T-cell (primary cell): ENCODE data around the gene NFKBIE. TPM values are rescaled to one million over a fixed set of nuclear protein-coding genes. Genes with fewer than 3 reads are reported as not detected.

Source experiments
- ATAC-seq, 4 experiments: fragments of 200-7000 bp in 3 of 4; fragments of 150-1000 bp in 1 of 4; cut with Tn5 transposase; replicated peaks in 1 of 4; 1 replicate in 3 of 4; 2 replicates in 1 of 4; pipeline ENCODE4 v1.10.0; 2021; ENCODE audit warnings: moderate library complexity in 3 of 4, mild to moderate bottlenecking in 2 of 4, moderate number of reproducible peaks in 1 of 4
- CTCF ChIA-PET, 2 donors: fragments of 300-600 bp; sonication (Branson Sonifier 250); formaldehyde crosslinking; loops; one replicate each; lab custom pipeline; 2022; ENCODE audit warnings: antibody characterized with exemption in 2 of 2; lab: Charles Lee
- POLR2A ChIA-PET, 2 donors: fragments of 300-600 bp; sonication (Branson Sonifier 250); formaldehyde crosslinking; loops; one replicate each; lab custom pipeline; 2022; ENCODE audit warnings: antibody characterized with exemption in 2 of 2; lab: Charles Lee
- DNase-seq, 35 experiments: peaks; one replicate each; pipeline versions ENCODE4 v3.0.0 to v3.0.0-alpha.2; 2013 to 2023
- H3K27ac ChIP-seq: one replicate; pipeline ENCODE4 v1.5.1; 2013; ENCODE audit warnings: low read length
- H3K27me3 ChIP-seq, 2 experiments: replicated peaks in 1 of 2; 1 replicate in 1 of 2; 2 replicates in 1 of 2; pipeline versions ENCODE4 v1.6.1 to v1.7.0; 2013; ENCODE audit warnings: low read length in 1 of 2, mixed read lengths in 1 of 2; ENCODE audit not compliant: control insufficient read depth in 2 of 2, insufficient read depth in 2 of 2; ENCODE audit errors: extremely low read depth in 1 of 2
- H3K36me3 ChIP-seq, 2 donors: 1 replicate in 1 of 2; 2 replicates in 1 of 2; pipeline versions ENCODE4 v1.6.1 to v1.7.0; 2013; ENCODE audit warnings: low read length in 1 of 2; ENCODE audit not compliant: control insufficient read depth in 2 of 2, insufficient read depth in 1 of 2; ENCODE audit errors: extremely low read depth in 1 of 2
- H3K4me1 ChIP-seq, 2 experiments: 1 replicate in 1 of 2; 2 replicates in 1 of 2; pipeline versions ENCODE4 v1.6.1 to v1.7.0; 2013; ENCODE audit warnings: low read length in 2 of 2, mixed read lengths in 1 of 2; ENCODE audit not compliant: insufficient read depth in 2 of 2, control insufficient read depth in 1 of 2; ENCODE audit errors: extremely low read depth in 1 of 2
- H3K4me3 ChIP-seq, 2 donors: 1 replicate in 1 of 2; 2 replicates in 1 of 2; pipeline versions ENCODE4 v1.5.1 to v1.7.0; 2013; ENCODE audit warnings: mild to moderate bottlenecking in 2 of 2, low read length in 1 of 2, moderate library complexity in 1 of 2; ENCODE audit not compliant: control insufficient read depth in 1 of 2; ENCODE audit errors: extremely low read depth in 1 of 2
- H3K9me3 ChIP-seq: 2 replicates; pipeline ENCODE4 v1.7.0; 2013
- H3K27ac Mint-ChIP-seq, 2 donors: one replicate each; pipeline ENCODE4 v1.8.0; 2020 to 2021; ENCODE audit warnings: mild to moderate bottlenecking in 2 of 2, mixed read lengths in 2 of 2
- H3K27me3 Mint-ChIP-seq, 2 donors: one replicate each; pipeline ENCODE4 v1.8.0; 2021 to 2022; ENCODE audit warnings: mixed read lengths in 2 of 2
- H3K36me3 Mint-ChIP-seq: one replicate; pipeline ENCODE4 v1.8.0; 2021; ENCODE audit warnings: mixed read lengths
- H3K4me1 Mint-ChIP-seq, 3 donors: one replicate each; pipeline ENCODE4 v1.8.0; 2020 to 2022; ENCODE audit warnings: mixed read lengths in 3 of 3, mild to moderate bottlenecking in 1 of 3
- H3K4me3 Mint-ChIP-seq, 3 donors: one replicate each; pipeline ENCODE4 v1.8.0; 2020 to 2022; ENCODE audit warnings: mild to moderate bottlenecking in 3 of 3, mixed read lengths in 3 of 3, moderate library complexity in 3 of 3
- H3K9me3 Mint-ChIP-seq, 3 donors: one replicate each; pipeline ENCODE4 v1.8.0; 2020 to 2022; ENCODE audit warnings: mixed read lengths in 3 of 3
- WGBS: methylation state at CpG from one replicate; pipeline ENCODE4 v1.1.5; 2013; ENCODE audit warnings: missing lambda C conversion rate; ENCODE audit not compliant: insufficient coverage; 5-methylcytosine and 5-hydroxymethylcytosine counted together
- total RNA-seq, 35 experiments: library from RNA in 6 of 35; stranded (reverse) in 6 of 35; fragments of 120-200 nt in 1 of 35; gene quantifications; one replicate each; pipeline versions ENCODE4 v1.2.1 to v1.2.4 and lab custom pipeline; 2013 to 2026

Gene NFKBIE
- total RNA-seq, 5 donors from 2014 or later (not counting 1 experiment from before 2014, with no cell fraction given), result 9.9 to 35.0 (median 13.6) TPM

DNA sequence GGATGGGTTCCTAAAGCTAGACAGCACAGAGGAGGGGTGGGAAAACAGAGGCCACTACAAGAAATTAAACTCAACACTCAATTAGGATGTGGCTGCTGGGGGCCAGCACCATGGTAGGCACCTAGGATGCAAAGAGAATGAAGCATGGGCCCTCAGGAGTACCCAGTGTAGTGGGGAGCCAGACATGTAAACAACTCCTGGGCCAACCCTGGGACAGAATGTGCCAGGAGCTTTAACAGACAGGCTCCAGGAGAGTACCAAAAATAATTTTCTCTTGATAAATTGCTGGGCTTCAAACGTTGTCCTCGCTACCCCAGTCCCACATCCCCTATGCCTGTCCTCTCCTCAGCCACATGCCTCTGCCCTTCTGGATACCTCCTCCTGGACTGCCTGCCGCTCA lies 6.6 kb upstream of the NFKBIE start:
- no peaks in the 10 kb centered on the region for H3K36me3 ChIP-seq
- Mint-ChIP-seq H3K4me3 (peak overlapping the region in 1 of 3 donors; percentile 68), H3K27ac (no peak overlapping the region), H3K4me1 (peaks cover 4 to 27% (median 8%) of the 10 kb centered on the region in 3 donors), H3K9me3 (no peaks in the 10 kb centered on the region), H3K36me3 (no peaks in the 10 kb centered on the region), H3K27me3 (peaks cover 42 to 61% of the 10 kb centered on the region in 2 donors)
- H3K27me3 ChIP-seq, result peaks cover 7 to 79% of the 10 kb centered on the region in 2 experiments
- ChIA-PET CTCF (interaction anchor here in 1 of 2 donors (1.4 kb wide), 1 partner anchor 9 kb away, joined by 3 read pairs; no protein-coding TSS in a partner anchor), POLR2A (no interaction called here)
- no peak for ATAC-seq
- no peak overlapping the region for H3K27ac ChIP-seq
- WGBS, result no CpG with 5 or more reads among the region's 3 CpGs
- no peak for DNase-seq
- no peak overlapping the region for H3K4me3 ChIP-seq
- peaks cover 0 to 22% of the 10 kb centered on the region in 2 experiments for H3K4me1 ChIP-seq
- H3K9me3 ChIP-seq, result no peaks in the 10 kb centered on the region

GRCh38 chr6:44271406-44271723 lies 6.0 kb upstream of the NFKBIE start:
- Mint-ChIP-seq H3K4me3 (peak overlapping the region; percentile 60 to 68 (median 67)), H3K27ac (no peak overlapping the region), H3K9me3 (no peaks in the 10 kb centered on the region), H3K36me3 (no peaks in the 10 kb centered on the region), H3K4me1 (peaks cover 4 to 29% (median 14%) of the 10 kb centered on the region in 3 donors), H3K27me3 (peaks cover 39 to 57% of the 10 kb centered on the region in 2 donors)
- ChIA-PET POLR2A (no interaction called here), CTCF (interaction anchor here (1.2 to 1.4 kb wide), 2 partner anchors 9 to 29 kb away, joined by 3 to 5 read pairs; no protein-coding TSS in a partner anchor)
- WGBS, result 90% methylated on average over 3 of the region's 6 CpGs
- Histone ChIP-seq H3K4me3 (peak overlapping the region in 1 of 2 donors; percentile 45), H3K27ac (no peak overlapping the region), H3K9me3 (no peaks in the 10 kb centered on the region), H3K27me3 (peaks cover 7 to 73% of the 10 kb centered on the region in 2 experiments), H3K4me1 (peaks cover 0 to 19% of the 10 kb centered on the region in 2 experiments), H3K36me3 (no peaks in the 10 kb centered on the region)
- no peak for ATAC-seq
- DNase-seq, result no peak

GRCh38 chr6:44270526-44271405 lies 5.4 kb upstream of the NFKBIE start:
- Histone ChIP-seq H3K4me1 (peaks cover 0 to 18% of the 10 kb centered on the region in 2 experiments), H3K4me3 (peak overlapping the region in 1 of 2 donors; percentile 45), H3K27me3 (peaks cover 7 to 70% of the 10 kb centered on the region in 2 experiments), H3K9me3 (no peaks in the 10 kb centered on the region), H3K27ac (no peak overlapping the region), H3K36me3 (no peaks in the 10 kb centered on the region)
- H3K27me3 Mint-ChIP-seq, result peaks cover 39 to 57% of the 10 kb centered on the region in 2 donors
- H3K9me3 Mint-ChIP-seq, result no peaks in the 10 kb centered on the region
- peak in 3 of 4 experiments; percentile 15 to 48 (median 35) for ATAC-seq
- H3K27ac Mint-ChIP-seq, result no peak overlapping the region
- H3K36me3 Mint-ChIP-seq, result no peaks in the 10 kb centered on the region
- peak overlapping the region; percentile 60 to 74 (median 67) for H3K4me3 Mint-ChIP-seq
- DNase-seq, result peak in 1 of 35 experiments; percentile 16
- peaks cover 8 to 33% (median 18%) of the 10 kb centered on the region in 3 donors for H3K4me1 Mint-ChIP-seq
- WGBS, result 1% methylated on average over 68 of the region's 90 CpGs
- POLR2A ChIA-PET, result no interaction called here
- CTCF ChIA-PET, result interaction anchor here (0.6 to 1.6 kb wide), 7 partner anchors 12 to 137 kb away, joined by 3 to 11 read pairs (median 4); partner anchors contain the start of gene AARS2 (in 1 of the 2)

DNA sequence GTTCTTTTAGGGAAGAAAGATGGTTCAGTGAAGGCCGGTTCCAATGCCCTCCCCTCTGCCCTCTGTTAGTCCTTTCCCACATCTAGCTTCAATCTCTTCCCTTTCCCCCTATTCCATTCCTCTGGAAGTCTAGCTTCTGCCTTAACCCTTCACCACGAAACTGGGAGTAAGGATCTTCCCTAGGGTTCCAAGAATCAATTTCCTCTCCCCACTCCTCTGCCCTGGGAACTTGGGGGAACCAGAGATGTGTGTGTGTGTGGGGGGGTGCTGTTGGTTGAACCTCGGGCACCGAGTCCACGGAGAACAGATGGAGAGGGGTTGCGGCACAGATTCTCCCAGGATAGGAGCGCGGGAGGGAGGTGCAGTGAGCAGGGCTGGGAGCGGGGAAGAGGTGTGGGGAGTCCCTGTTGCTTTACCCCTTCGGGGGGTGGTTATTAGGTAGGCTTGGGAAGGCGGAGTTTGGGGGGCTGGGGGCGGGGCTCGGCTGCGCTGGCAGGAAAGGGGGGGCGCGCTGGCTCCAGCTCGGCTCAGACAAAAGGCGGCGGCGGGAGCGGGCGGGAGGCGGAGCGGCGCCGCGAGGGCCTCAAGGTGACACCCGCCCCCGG lies 4.7 kb upstream of the NFKBIE start, which contains the start of gene TMEM151B:
Gene TMEM151B (plus strand): TSS at position 530 of the 605 bp plus-strand sequence. CDS start 293 bp downstream, outside the sequence.
- 43% methylated on average over 9 of the region's 29 CpGs for whole genome bisulfite sequencing
- Histone ChIP-seq H3K9me3 (no peaks in the 10 kb centered on the region), H3K27ac (no peak within 1 kb of the TSS), H3K27me3 (peaks cover 7 to 63% of the 10 kb centered on the region in 2 experiments), H3K36me3 (no peaks in the 10 kb centered on the region), H3K4me1 (peaks cover 0 to 16% of the 10 kb centered on the region in 2 experiments), H3K4me3 (peak within 1 kb of the TSS in 1 of 2 donors; percentile 45)
- peaks cover 8 to 35% (median 18%) of the 10 kb centered on the region in 3 donors for H3K4me1 Mint-ChIP-seq
- H3K36me3 Mint-ChIP-seq, result no peaks in the 10 kb centered on the region
- CTCF ChIA-PET, result interaction anchor here (0.9 to 2.0 kb wide), 5 partner anchors 35 to 120 kb away, joined by 3 to 11 read pairs (median 4); no protein-coding TSS in a partner anchor
- no peaks in the 10 kb centered on the region for H3K9me3 Mint-ChIP-seq
- POLR2A ChIA-PET, result no interaction called here
- H3K27ac Mint-ChIP-seq, result peak within 1 kb of the TSS in 1 of 2 donors; percentile 57
- peak within 1 kb of the TSS; percentile 60 to 74 (median 67) for H3K4me3 Mint-ChIP-seq
- ATAC-seq, result no peak
- H3K27me3 Mint-ChIP-seq, result peaks cover 39 to 57% of the 10 kb centered on the region in 2 donors
- peak in 5 of 35 experiments; percentile 18 to 54 (median 28) for DNase-seq

DNA sequence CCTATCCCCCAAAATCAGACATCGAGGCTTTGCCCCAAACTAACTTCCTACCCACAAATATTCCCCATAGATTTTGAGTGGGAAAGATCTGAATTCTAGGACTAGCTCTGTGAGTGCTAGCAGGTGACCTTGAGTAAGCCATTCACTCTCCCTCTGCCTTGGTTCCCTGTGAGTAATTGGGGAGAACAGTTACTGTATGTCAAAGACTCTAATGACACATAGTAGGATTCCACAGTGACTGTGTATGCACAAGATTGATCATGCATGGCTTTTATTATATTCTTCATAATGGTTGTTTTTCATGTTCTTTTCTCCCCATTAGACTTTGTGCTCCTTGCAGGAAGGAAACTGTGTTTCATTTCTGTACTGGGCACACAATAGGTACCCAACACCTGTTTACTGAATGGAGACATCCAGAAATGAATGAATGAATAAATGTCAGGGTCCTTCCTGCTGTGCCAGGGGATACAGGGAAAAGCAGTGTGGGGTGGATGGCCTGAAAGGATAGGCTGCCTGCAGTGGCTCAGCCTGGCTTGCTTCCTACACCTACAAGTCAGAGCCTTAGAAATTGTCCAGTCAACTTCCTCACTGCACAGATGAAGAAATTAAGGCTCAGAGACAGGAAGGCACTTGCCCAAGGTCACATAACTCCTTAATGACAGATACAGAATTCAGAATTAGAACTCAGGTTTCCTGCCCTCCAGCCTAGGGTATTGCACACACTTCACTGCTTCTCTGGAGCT lies 4.0 kb upstream of the NFKBIE start:
- Mint-ChIP-seq H3K27ac (no peak overlapping the region), H3K27me3 (peaks cover 35 to 51% of the 10 kb centered on the region in 2 donors), H3K4me3 (peak overlapping the region; percentile 47 to 74 (median 54)), H3K4me1 (peaks cover 12 to 37% (median 24%) of the 10 kb centered on the region in 3 donors), H3K9me3 (no peaks in the 10 kb centered on the region), H3K36me3 (no peaks in the 10 kb centered on the region)
- H3K27me3 ChIP-seq, result peaks cover 7 to 56% of the 10 kb centered on the region in 2 experiments
- ATAC-seq (no peak), DNase-seq (no peak)
- no CpG with 5 or more reads among the region's 1 CpG for WGBS
- no peaks in the 10 kb centered on the region for H3K36me3 ChIP-seq
- no peaks in the 10 kb centered on the region for H3K9me3 ChIP-seq
- H3K4me1 ChIP-seq, result peaks cover 5 to 22% of the 10 kb centered on the region in 2 experiments
- ChIA-PET POLR2A (no interaction called here), CTCF (interaction anchor here (0.6 to 2.0 kb wide), 9 partner anchors 8 to 121 kb away, joined by 3 to 11 read pairs (median 3); no protein-coding TSS in a partner anchor)
- no peak overlapping the region for H3K27ac ChIP-seq
- no peak overlapping the region for H3K4me3 ChIP-seq
